Stimulated activated CD8-positive, alpha-beta memory T cell treated with anti-CD3 and anti-CD28 coated beads, Interleukin-7, amount 100 ng/mL, for 1 hour (primary cell): ENCODE results near the gene MEI4.
"Not testable (repeated sequence)": the region's sequence is repeated elsewhere in the genome, so short reads cannot be mapped to it uniquely, and the experiment has no call there.

ENCODE experiments used
- DNase-seq, 2 donors: peaks; one replicate each; pipeline ENCODE4 v3.0.0-alpha.2; 2020; ENCODE audit warnings: low read depth in 2 of 2

Gene MEI4

GRCh38 chr6:77815531-77815930, 162.7 kb downstream of the MEI4 start:
- DNase-seq: no peak

- DNase-seq: no peak
Measured at GRCh38 chr6:77816766-77817270, 164.0 kb downstream of the MEI4 start.

GRCh38 chr6:77822265-77822664, 169.4 kb downstream of the MEI4 start:
- no peak for DNase-seq

- no peak for DNase-seq
Measured at GRCh38 chr6:77825204-77825603, 172.4 kb downstream of the MEI4 start.

- DNase-seq: no peak
Measured at GRCh38 chr6:77829736-77830135, 176.9 kb downstream of the MEI4 start.

GRCh38 chr6:77833749-77834148, 180.9 kb downstream of the MEI4 start:
- not testable (repeated sequence) for DNase-seq

- no peak for DNase-seq
Measured at GRCh38 chr6:77834591-77834996, 181.8 kb downstream of the MEI4 start.

GRCh38 chr6:77837034-77837784, 184.4 kb downstream of the MEI4 start:
- DNase-seq: no peak

GRCh38 chr6:77839292-77839691, 186.5 kb downstream of the MEI4 start:
- DNase-seq: no peak

- DNase-seq: no peak
Measured at GRCh38 chr6:77844822-77845221, 192.0 kb downstream of the MEI4 start.

GRCh38 chr6:77853401-77853800, 200.6 kb downstream of the MEI4 start:
- DNase-seq: no peak

GRCh38 chr6:77856391-77856790, 203.6 kb downstream of the MEI4 start:
- DNase-seq: no peak

GRCh38 chr6:77857421-77857820, 204.6 kb downstream of the MEI4 start:
- no peak for DNase-seq

- no peak for DNase-seq
Measured at GRCh38 chr6:77876300-77876699, 223.5 kb downstream of the MEI4 start.

GRCh38 chr6:77879527-77879926, 226.7 kb downstream of the MEI4 start:
- no peak for DNase-seq

- no peak for DNase-seq
Measured at GRCh38 chr6:77880501-77880900, 227.7 kb downstream of the MEI4 start.

- no peak for DNase-seq
Measured at GRCh38 chr6:77883851-77884250, 231.0 kb downstream of the MEI4 start.

- DNase-seq: no peak
Measured at GRCh38 chr6:77893391-77893790, 240.6 kb downstream of the MEI4 start.

- DNase-seq: no peak
Measured at GRCh38 chr6:77906070-77906469, 253.2 kb downstream of the MEI4 start.

GRCh38 chr6:77910826-77911225, 258.0 kb downstream of the MEI4 start:
- DNase-seq: no peak

GRCh38 chr6:77926198-77926751, 273.4 kb downstream of the MEI4 start:
- DNase-seq: no peak

GRCh38 chr6:77930382-77930781, 277.5 kb downstream of the MEI4 start:
- DNase-seq: no peak

- DNase-seq: no peak
Measured at GRCh38 chr6:77930952-77931351, 278.1 kb downstream of the MEI4 start.

GRCh38 chr6:77962070-77962469, 309.2 kb downstream of the MEI4 start:
- no peak for DNase-seq
